ENCODE measurements around the gene SPON1.

Gene SPON1

GRCh38 chr11:14075118-14076078 lies 112.9 kb downstream of the SPON1 start:
- Histone ChIP-seq H3K18ac (ENCODE audit: low read length) (no peak overlapping the region), H2AFZ (ENCODE audit: low read length) (no peak overlapping the region), H3K27me3 (ENCODE audit: control insufficient read depth in 3 of 3, insufficient read depth in 3 of 3, low read depth in 1 of 3, low read length in 3 of 3) (no peaks in the 10 kb centered on the region), H2BK5ac (ENCODE audit: low read length) (no peak overlapping the region), H3K36me3 (replicated peaks in 1 of 2; ENCODE audit: control insufficient read depth in 2 of 2, insufficient read depth in 2 of 2, low read length in 2 of 2) (no peaks in the 10 kb centered on the region), H4K8ac (ENCODE audit: low read depth, low read length) (no peak overlapping the region), H3K23ac (ENCODE audit: low read depth, low read length, poor library complexity) (no peak overlapping the region), H3K4me1 (ENCODE audit: control insufficient read depth in 2 of 2, insufficient read depth in 1 of 2, low read depth in 1 of 2, low read length in 2 of 2) (peaks cover 0 to 11% of the 10 kb centered on the region in 2 donors), H3K9me3 (replicated peaks in 1 of 2; ENCODE audit: control insufficient read depth in 2 of 2, insufficient read depth in 1 of 2, low read depth in 1 of 2, low read length in 2 of 2) (no peaks in the 10 kb centered on the region), H3K79me1 (ENCODE audit: low read depth, low read length) (no peaks in the 10 kb centered on the region), H2AK5ac (ENCODE audit: low read depth, low read length) (no peak overlapping the region), H2BK15ac (ENCODE audit: low read length) (no peak overlapping the region), H2BK120ac (ENCODE audit: low read depth, low read length) (no peak overlapping the region), H3K27ac (replicated peaks; ENCODE audit: low read length) (no peak overlapping the region), H3K4me3 (ENCODE audit: low read length in 2 of 2) (no peak overlapping the region), H3K14ac (ENCODE audit: low read length) (no peak overlapping the region), H3K4ac (ENCODE audit: low read length) (no peak overlapping the region), H3K4me2 (ENCODE audit: insufficient read depth, low read length, poor library complexity, severe bottlenecking) (no peak overlapping the region), H4K91ac (ENCODE audit: low read depth, low read length, poor library complexity) (no peak overlapping the region), H3K9ac (ENCODE audit: low read depth, low read length, poor library complexity) (no peak overlapping the region), H2BK12ac (ENCODE audit: low read length) (no peak overlapping the region)
- DNase-seq (ENCODE audit: low spot score): no peak
- WGBS, 2 donors (ENCODE audit: extremely low coverage in 2 of 2, insufficient read length in 2 of 2, insufficient replicate concordance in 1 of 2): no CpG with 5 or more reads among the region's 10 CpGs

- H3K27me3 ChIP-seq (ENCODE audit: control insufficient read depth in 3 of 3, insufficient read depth in 3 of 3, low read depth in 1 of 3, low read length in 3 of 3): no peaks in the 10 kb centered on the region
- no peak overlapping the region for H3K27ac ChIP-seq (replicated peaks; ENCODE audit: low read length)
- WGBS, 2 donors (ENCODE audit: extremely low coverage in 2 of 2, insufficient read length in 2 of 2, insufficient replicate concordance in 1 of 2): no CpG with 5 or more reads among the region's 4 CpGs
Observed at GRCh38 chr11:14079011-14079410, 116.5 kb downstream of the SPON1 start.

GRCh38 chr11:14079797-14080196 lies 117.3 kb downstream of the SPON1 start:
- Histone ChIP-seq H3K4me1 (ENCODE audit: control insufficient read depth in 2 of 2, insufficient read depth in 1 of 2, low read depth in 1 of 2, low read length in 2 of 2) (peaks cover 0 to 10% of the 10 kb centered on the region in 2 donors), H2BK120ac (ENCODE audit: low read depth, low read length) (no peak overlapping the region), H3K79me1 (ENCODE audit: low read depth, low read length) (no peaks in the 10 kb centered on the region), H4K91ac (ENCODE audit: low read depth, low read length, poor library complexity) (no peak overlapping the region), H3K9me3 (replicated peaks in 1 of 2; ENCODE audit: control insufficient read depth in 2 of 2, insufficient read depth in 1 of 2, low read depth in 1 of 2, low read length in 2 of 2) (no peaks in the 10 kb centered on the region), H2AFZ (ENCODE audit: low read length) (no peak overlapping the region), H3K27me3 (ENCODE audit: control insufficient read depth in 3 of 3, insufficient read depth in 3 of 3, low read depth in 1 of 3, low read length in 3 of 3) (no peaks in the 10 kb centered on the region), H3K18ac (ENCODE audit: low read length) (no peak overlapping the region), H2BK5ac (ENCODE audit: low read length) (no peak overlapping the region), H3K4ac (ENCODE audit: low read length) (no peak overlapping the region), H4K8ac (ENCODE audit: low read depth, low read length) (no peak overlapping the region), H3K14ac (ENCODE audit: low read length) (no peak overlapping the region), H3K27ac (replicated peaks; ENCODE audit: low read length) (no peak overlapping the region), H3K4me3 (ENCODE audit: low read length in 2 of 2) (no peak overlapping the region), H2AK5ac (ENCODE audit: low read depth, low read length) (no peak overlapping the region), H2BK12ac (ENCODE audit: low read length) (no peak overlapping the region), H3K36me3 (replicated peaks in 1 of 2; ENCODE audit: control insufficient read depth in 2 of 2, insufficient read depth in 2 of 2, low read length in 2 of 2) (no peaks in the 10 kb centered on the region), H3K23ac (ENCODE audit: low read depth, low read length, poor library complexity) (no peak overlapping the region), H2BK15ac (ENCODE audit: low read length) (no peak overlapping the region), H3K4me2 (ENCODE audit: insufficient read depth, low read length, poor library complexity, severe bottlenecking) (no peak overlapping the region), H3K9ac (ENCODE audit: low read depth, low read length, poor library complexity) (no peak overlapping the region)
- no CpG with 5 or more reads among the region's 4 CpGs for WGBS, 2 donors (ENCODE audit: extremely low coverage in 2 of 2, insufficient read length in 2 of 2, insufficient replicate concordance in 1 of 2)
- DNase-seq (ENCODE audit: low spot score): no peak

More at GRCh38 chr11:14079011-14079410, 116.5 kb downstream of the SPON1 start:
- Histone ChIP-seq H3K14ac (ENCODE audit: low read length) (no peak overlapping the region), H2BK5ac (ENCODE audit: low read length) (no peak overlapping the region), H3K23ac (ENCODE audit: low read depth, low read length, poor library complexity) (no peak overlapping the region), H3K36me3 (replicated peaks in 1 of 2; ENCODE audit: control insufficient read depth in 2 of 2, insufficient read depth in 2 of 2, low read length in 2 of 2) (no peaks in the 10 kb centered on the region), H3K18ac (ENCODE audit: low read length) (no peak overlapping the region), H2BK12ac (ENCODE audit: low read length) (no peak overlapping the region), H2AK5ac (ENCODE audit: low read depth, low read length) (no peak overlapping the region), H2BK120ac (ENCODE audit: low read depth, low read length) (no peak overlapping the region), H3K4me3 (ENCODE audit: low read length in 2 of 2) (no peak overlapping the region), H3K9me3 (replicated peaks in 1 of 2; ENCODE audit: control insufficient read depth in 2 of 2, insufficient read depth in 1 of 2, low read depth in 1 of 2, low read length in 2 of 2) (no peaks in the 10 kb centered on the region), H3K4ac (ENCODE audit: low read length) (no peak overlapping the region), H3K79me1 (ENCODE audit: low read depth, low read length) (no peaks in the 10 kb centered on the region), H4K91ac (ENCODE audit: low read depth, low read length, poor library complexity) (no peak overlapping the region), H3K4me2 (ENCODE audit: insufficient read depth, low read length, poor library complexity, severe bottlenecking) (no peak overlapping the region), H4K8ac (ENCODE audit: low read depth, low read length) (no peak overlapping the region), H2BK15ac (ENCODE audit: low read length) (no peak overlapping the region), H2AFZ (ENCODE audit: low read length) (no peak overlapping the region), H3K4me1 (ENCODE audit: control insufficient read depth in 2 of 2, insufficient read depth in 1 of 2, low read depth in 1 of 2, low read length in 2 of 2) (peaks cover 0 to 12% of the 10 kb centered on the region in 2 donors), H3K9ac (ENCODE audit: low read depth, low read length, poor library complexity) (no peak overlapping the region)
- DNase-seq (ENCODE audit: low spot score): no peak

- no peak overlapping the region for H2BK12ac ChIP-seq (ENCODE audit: low read length)
- no peak overlapping the region for H4K8ac ChIP-seq (ENCODE audit: low read depth, low read length)
- no peak overlapping the region for H3K4me2 ChIP-seq (ENCODE audit: insufficient read depth, low read length, poor library complexity, severe bottlenecking)
- H3K9ac ChIP-seq (ENCODE audit: low read depth, low read length, poor library complexity): no peak overlapping the region
- no peak overlapping the region for H2BK120ac ChIP-seq (ENCODE audit: low read depth, low read length)
- H3K27ac ChIP-seq (replicated peaks; ENCODE audit: low read length): no peak overlapping the region
- no peak overlapping the region for H2BK15ac ChIP-seq (ENCODE audit: low read length)
- H3K9me3 ChIP-seq (replicated peaks in 1 of 2; ENCODE audit: control insufficient read depth in 2 of 2, insufficient read depth in 1 of 2, low read depth in 1 of 2, low read length in 2 of 2): no peaks in the 10 kb centered on the region
- H3K23ac ChIP-seq (ENCODE audit: low read depth, low read length, poor library complexity): no peak overlapping the region
- WGBS, 2 donors (ENCODE audit: extremely low coverage in 2 of 2, insufficient read length in 2 of 2, insufficient replicate concordance in 1 of 2): no CpG with 5 or more reads among the region's 6 CpGs
- no peaks in the 10 kb centered on the region for H3K27me3 ChIP-seq (ENCODE audit: control insufficient read depth in 3 of 3, insufficient read depth in 3 of 3, low read depth in 1 of 3, low read length in 3 of 3)
- H2AK5ac ChIP-seq (ENCODE audit: low read depth, low read length): no peak overlapping the region
- no peak overlapping the region for H2AFZ ChIP-seq (ENCODE audit: low read length)
- H3K4me3 ChIP-seq (ENCODE audit: low read length in 2 of 2): no peak overlapping the region
- no peak overlapping the region for H2BK5ac ChIP-seq (ENCODE audit: low read length)
- H3K18ac ChIP-seq (ENCODE audit: low read length): no peak overlapping the region
- no peak overlapping the region for H3K4ac ChIP-seq (ENCODE audit: low read length)
- H3K36me3 ChIP-seq (replicated peaks in 1 of 2; ENCODE audit: control insufficient read depth in 2 of 2, insufficient read depth in 2 of 2, low read length in 2 of 2): no peaks in the 10 kb centered on the region
- no peak for DNase-seq (ENCODE audit: low spot score)
- H3K14ac ChIP-seq (ENCODE audit: low read length): no peak overlapping the region
- H4K91ac ChIP-seq (ENCODE audit: low read depth, low read length, poor library complexity): no peak overlapping the region
- H3K79me1 ChIP-seq (ENCODE audit: low read depth, low read length): no peaks in the 10 kb centered on the region
- H3K4me1 ChIP-seq (ENCODE audit: control insufficient read depth in 2 of 2, insufficient read depth in 1 of 2, low read depth in 1 of 2, low read length in 2 of 2): peaks cover 0 to 5% of the 10 kb centered on the region in 2 donors
Observed at GRCh38 chr11:14081581-14082231, 119.2 kb downstream of the SPON1 start.

Data from neuronal stem cell (in vitro differentiated cells).